Natural killer cell (primary cell): ENCODE results near the gene LIPE. TPM values are rescaled to one million over a fixed set of nuclear protein-coding genes. Genes with fewer than 3 reads are reported as not detected.

Experiments
- ATAC-seq, 3 donors: fragments of 150-1000 bp in 2 of 3; fragments of 200-7000 bp in 1 of 3; cut with Tn5 transposase; 1 replicate in 1 of 3; 2 replicates in 2 of 3; pipeline ENCODE4 v1.10.0; 2021; ENCODE audit warnings: mild to moderate bottlenecking in 2 of 3, moderate library complexity in 2 of 3
- DNase-seq, 2 donors: peaks; one replicate each; pipeline versions ENCODE4 v3.0.0 to v3.0.0-alpha.2; 2013 to 2021; ENCODE audit warnings: mixed read lengths in 1 of 2
- H3K27ac ChIP-seq: one replicate; pipeline ENCODE4 v1.5.1; 2013; ENCODE audit warnings: mild to moderate bottlenecking, low read length
- H3K27me3 ChIP-seq: one replicate; pipeline ENCODE4 v1.6.1; 2013; ENCODE audit warnings: low read length; ENCODE audit not compliant: control insufficient read depth, insufficient read depth
- H3K36me3 ChIP-seq: one replicate; pipeline ENCODE4 v1.6.1; 2013; ENCODE audit warnings: low read length; ENCODE audit not compliant: control insufficient read depth, insufficient read depth
- H3K4me1 ChIP-seq: one replicate; pipeline ENCODE4 v1.6.1; 2013; ENCODE audit warnings: low read length; ENCODE audit not compliant: control insufficient read depth, insufficient read depth
- H3K4me3 ChIP-seq: one replicate; pipeline ENCODE4 v1.5.1; 2013; ENCODE audit warnings: low read length
- H3K9me3 ChIP-seq: one replicate; pipeline ENCODE4 v1.6.1; 2013; ENCODE audit warnings: low read length; ENCODE audit not compliant: control insufficient read depth, insufficient read depth
- H3K27ac Mint-ChIP-seq, 2 donors: one replicate each; pipeline ENCODE4 v1.8.0; 2022; ENCODE audit warnings: mild to moderate bottlenecking in 2 of 2, mixed read lengths in 2 of 2, moderate library complexity in 1 of 2
- H3K27me3 Mint-ChIP-seq, 2 donors: one replicate each; pipeline ENCODE4 v1.8.0; 2022; ENCODE audit warnings: low read depth in 2 of 2, mixed read lengths in 2 of 2
- H3K36me3 Mint-ChIP-seq: one replicate; pipeline ENCODE4 v1.8.0; 2022; ENCODE audit warnings: mixed read lengths
- H3K4me1 Mint-ChIP-seq, 2 donors: one replicate each; pipeline ENCODE4 v1.8.0; 2022; ENCODE audit warnings: mixed read lengths in 2 of 2
- H3K4me3 Mint-ChIP-seq: one replicate; pipeline ENCODE4 v1.8.0; 2022; ENCODE audit warnings: mild to moderate bottlenecking, moderate library complexity, mixed read lengths
- H3K9me3 Mint-ChIP-seq, 2 donors: one replicate each; pipeline ENCODE4 v1.8.0; 2022; ENCODE audit warnings: mixed read lengths in 2 of 2
- WGBS: methylation state at CpG from one replicate; pipeline ENCODE4 v1.1.7; 2013; ENCODE audit warnings: missing lambda C conversion rate; ENCODE audit not compliant: insufficient coverage; 5-methylcytosine and 5-hydroxymethylcytosine counted together
- intact Hi-C: fragments of 100-400 bp; cut with micrococcal nuclease; formaldehyde crosslinking; loops from one replicate; pipeline ENCODE4 v1.14.2; 2022
- total RNA-seq, 4 donors: library from RNA; stranded (reverse); fragments of 120-200 nt in 1 of 4; gene quantifications; one replicate each; pipeline versions ENCODE4 v1.2.3 to v1.2.4, GENCODE V29; 2013 to 2022
- TF ChIP-seq, protein P1 (sequence below): fragments of 200-600 bp; IDR thresholded peaks from one replicate; pipeline ENCODE4 v1.8.0; 2022; ENCODE audit warnings: antibody characterized with exemption

LIPE gene
- total RNA-seq, 3 donors from 2014 or later (not counting 1 experiment from before 2014, with no cell fraction given): 5.3 to 13.3 (median 11.7) TPM

DNA sequence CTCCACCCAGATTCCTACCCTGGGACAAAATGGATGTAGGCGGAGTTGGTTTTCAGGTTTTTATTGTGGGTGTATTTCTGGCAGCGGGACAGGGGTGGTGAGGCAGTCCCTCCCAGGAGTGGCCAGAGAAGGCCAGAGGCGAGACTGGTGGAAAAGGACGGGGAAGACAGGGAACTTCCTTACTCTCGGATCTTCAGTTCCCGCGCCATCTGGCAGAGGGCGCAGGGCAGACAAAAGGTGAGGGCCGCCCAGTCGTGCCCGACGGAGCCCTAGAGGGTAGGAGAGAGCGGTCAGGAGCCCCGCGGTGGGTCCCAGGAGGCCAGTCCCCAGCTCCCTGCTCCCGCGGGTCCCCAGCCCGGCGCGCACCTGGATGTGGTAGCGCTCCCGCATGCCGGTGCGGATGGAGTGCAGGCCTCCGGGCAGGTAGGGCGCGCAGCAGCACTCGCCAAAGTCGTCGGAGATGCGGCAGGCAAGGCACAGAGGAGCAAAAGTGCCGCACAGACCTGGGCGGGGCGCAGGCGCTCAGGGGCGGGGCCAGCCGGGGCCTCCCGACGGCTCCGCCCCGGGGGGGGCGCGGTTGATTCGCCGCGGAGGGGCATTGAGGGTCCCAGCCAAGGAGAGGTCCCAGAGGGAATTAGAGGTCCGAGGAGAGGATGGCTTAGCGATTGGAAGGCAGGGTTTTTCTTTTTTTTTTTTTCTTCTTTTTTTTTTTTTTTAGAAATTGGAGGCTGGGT lies 40.0 kb downstream of the LIPE start:
- Mint-ChIP-seq H3K9me3 (no peaks in the 10 kb centered on the region), H3K4me3 (peak overlapping the region; percentile 80), H3K4me1 (peaks cover 7 to 9% of the 10 kb centered on the region in 2 donors), H3K27me3 (peaks cover 23 to 41% of the 10 kb centered on the region in 2 donors), H3K27ac (peak overlapping the region; percentile 11 to 62), H3K36me3 (no peaks in the 10 kb centered on the region)
- intact Hi-C loops: no loop called here
- peak overlapping the region; percentile 20 for H3K4me3 ChIP-seq
- DNase-seq: peak; percentile 58 to 77
- H3K27me3 ChIP-seq: peaks cover 3% of the 10 kb centered on the region
- peaks cover 9% of the 10 kb centered on the region for H3K4me1 ChIP-seq
- H3K36me3 ChIP-seq: no peaks in the 10 kb centered on the region
- whole genome bisulfite sequencing: 3% methylated on average over 48 of the region's 48 CpGs
- H3K9me3 ChIP-seq: no peaks in the 10 kb centered on the region
- peak; percentile 84 to 93 (median 92) for ATAC-seq
- H3K27ac ChIP-seq: no peak overlapping the region
- TF ChIP-seq, protein P1, sequence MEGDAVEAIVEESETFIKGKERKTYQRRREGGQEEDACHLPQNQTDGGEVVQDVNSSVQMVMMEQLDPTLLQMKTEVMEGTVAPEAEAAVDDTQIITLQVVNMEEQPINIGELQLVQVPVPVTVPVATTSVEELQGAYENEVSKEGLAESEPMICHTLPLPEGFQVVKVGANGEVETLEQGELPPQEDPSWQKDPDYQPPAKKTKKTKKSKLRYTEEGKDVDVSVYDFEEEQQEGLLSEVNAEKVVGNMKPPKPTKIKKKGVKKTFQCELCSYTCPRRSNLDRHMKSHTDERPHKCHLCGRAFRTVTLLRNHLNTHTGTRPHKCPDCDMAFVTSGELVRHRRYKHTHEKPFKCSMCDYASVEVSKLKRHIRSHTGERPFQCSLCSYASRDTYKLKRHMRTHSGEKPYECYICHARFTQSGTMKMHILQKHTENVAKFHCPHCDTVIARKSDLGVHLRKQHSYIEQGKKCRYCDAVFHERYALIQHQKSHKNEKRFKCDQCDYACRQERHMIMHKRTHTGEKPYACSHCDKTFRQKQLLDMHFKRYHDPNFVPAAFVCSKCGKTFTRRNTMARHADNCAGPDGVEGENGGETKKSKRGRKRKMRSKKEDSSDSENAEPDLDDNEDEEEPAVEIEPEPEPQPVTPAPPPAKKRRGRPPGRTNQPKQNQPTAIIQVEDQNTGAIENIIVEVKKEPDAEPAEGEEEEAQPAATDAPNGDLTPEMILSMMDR: peak; percentile 55

DNA sequence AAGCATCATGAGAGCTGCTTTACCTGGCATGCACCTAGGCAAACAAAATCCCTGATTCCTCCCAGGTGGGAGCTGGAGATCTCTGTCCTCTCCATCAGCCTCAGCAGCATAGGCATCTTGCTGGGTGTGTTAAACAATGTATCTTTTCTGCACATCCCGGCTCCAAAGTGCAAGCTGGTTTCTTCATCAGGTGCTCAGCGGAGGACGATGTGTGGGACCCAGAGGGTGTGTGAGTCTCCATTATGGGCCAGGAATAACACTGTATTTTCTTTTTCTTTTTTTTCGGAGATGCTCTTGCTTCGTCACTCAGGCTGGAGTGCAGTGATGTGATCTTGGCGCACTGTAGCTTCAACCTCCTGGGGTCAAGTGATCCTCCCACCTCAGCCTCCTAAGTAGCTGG lies 47.0 kb downstream of the LIPE start:
- TF ChIP-seq, protein P1: no peak
- Mint-ChIP-seq H3K36me3 (no peaks in the 10 kb centered on the region), H3K4me3 (no peak overlapping the region), H3K27ac (no peak overlapping the region), H3K27me3 (peaks cover 8% of the 10 kb centered on the region in 2 donors), H3K4me1 (no peaks in the 10 kb centered on the region), H3K9me3 (no peaks in the 10 kb centered on the region)
- ATAC-seq (no peak), DNase-seq (no peak)
- intact Hi-C loops: no loop called here
- H3K4me1 ChIP-seq: no peaks in the 10 kb centered on the region
- no peaks in the 10 kb centered on the region for H3K36me3 ChIP-seq
- H3K9me3 ChIP-seq: no peaks in the 10 kb centered on the region
- WGBS: 89% methylated on average over 6 of the region's 6 CpGs
- H3K27me3 ChIP-seq: peaks cover 3% of the 10 kb centered on the region
- no peak overlapping the region for H3K27ac ChIP-seq
- H3K4me3 ChIP-seq: no peak overlapping the region

DNA sequence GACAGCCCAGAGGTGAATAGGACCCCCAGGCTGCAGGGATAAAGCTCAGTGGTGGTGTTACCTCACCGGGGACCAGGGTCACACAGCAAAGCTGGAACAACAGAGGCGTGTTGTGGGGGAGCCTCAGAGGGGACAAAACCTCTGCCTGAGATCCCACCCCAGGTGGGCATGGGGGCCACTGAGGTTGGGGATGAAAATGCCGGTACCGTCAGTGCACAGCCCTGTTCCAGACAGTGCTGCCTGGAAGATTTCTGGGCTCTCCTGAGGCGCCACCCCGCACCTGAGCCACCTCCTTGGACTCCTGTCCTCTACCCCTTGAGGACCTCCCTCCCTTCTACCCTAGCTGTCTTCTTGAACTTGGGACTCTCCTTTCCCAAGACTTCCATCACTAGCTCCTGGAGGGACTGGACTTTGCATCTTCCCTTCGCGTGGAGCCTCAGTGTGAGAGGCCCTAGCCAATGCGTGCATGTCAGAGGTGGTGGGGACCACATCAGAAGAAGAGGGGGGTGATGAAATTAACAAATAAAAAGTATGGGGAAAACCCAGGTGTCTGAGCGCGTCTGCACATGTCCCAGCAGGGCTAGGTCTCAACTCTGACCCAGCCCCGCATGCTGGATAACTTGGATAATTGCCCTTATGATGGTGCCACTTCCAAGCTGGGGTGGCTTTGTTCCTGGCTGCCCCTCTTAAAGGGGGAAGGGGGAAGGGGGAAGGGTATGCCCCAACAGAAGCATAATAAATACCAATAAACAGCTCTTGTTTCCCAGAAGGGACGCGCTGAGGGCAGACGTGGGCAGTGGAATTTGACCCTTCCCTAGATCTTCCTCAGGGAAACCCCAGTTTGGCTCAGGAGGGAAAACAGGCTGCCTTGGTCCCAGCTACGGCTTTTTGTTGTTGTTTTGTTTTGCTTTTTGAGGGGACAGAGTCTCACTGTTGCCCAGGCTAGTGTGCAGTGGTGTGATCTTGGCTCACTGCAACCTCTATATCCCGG lies 48.7 kb downstream of the LIPE start:
- Histone ChIP-seq H3K4me3 (no peak overlapping the region), H3K36me3 (no peaks in the 10 kb centered on the region), H3K27ac (no peak overlapping the region), H3K4me1 (no peaks in the 10 kb centered on the region), H3K27me3 (peaks cover 3% of the 10 kb centered on the region), H3K9me3 (no peaks in the 10 kb centered on the region)
- 80% methylated on average over 17 of the region's 17 CpGs for WGBS
- TF ChIP-seq, protein P1: no peak
- ATAC-seq (no peak), DNase-seq (peak in 1 of 2 donors; percentile 24)
- Mint-ChIP-seq H3K27ac (no peak overlapping the region), H3K4me3 (no peak overlapping the region), H3K36me3 (no peaks in the 10 kb centered on the region), H3K9me3 (no peaks in the 10 kb centered on the region), H3K4me1 (no peaks in the 10 kb centered on the region), H3K27me3 (peaks cover 8% of the 10 kb centered on the region in 2 donors)
- intact Hi-C loops: no loop called here
